Loucy (cell line): Measurements from ENCODE around the gene IL26.

Experiments used
- H2AFZ ChIP-seq: fragments of 200-600 bp; sonication (generic); 2 replicates; pipeline ENCODE4 v1.6.0; 2016; ENCODE audit warnings: antibody characterized with exemption, mild to moderate bottlenecking, low read length, moderate library complexity
- H3F3A ChIP-seq: fragments of 200-600 bp; 2 replicates; pipeline ENCODE4 v1.6.0; 2016; ENCODE audit warnings: antibody characterized with exemption, low read depth, mild to moderate bottlenecking
- H3K27me3 ChIP-seq: fragments of 200-600 bp; sonication (generic); 2 replicates; pipeline ENCODE4 v1.6.1; 2014; ENCODE audit warnings: low read length, mild to moderate bottlenecking; ENCODE audit not compliant: insufficient read depth, poor library complexity, severe bottlenecking
- H3K36me3 ChIP-seq: fragments of 200-600 bp; sonication (generic); 2 replicates; pipeline ENCODE4 v1.6.1; 2016; ENCODE audit warnings: low read length; ENCODE audit not compliant: insufficient read depth
- H3K4me1 ChIP-seq: fragments of 200-600 bp; sonication (generic); 2 replicates; pipeline ENCODE4 v1.5.1; 2014; ENCODE audit warnings: low read length, mild to moderate bottlenecking; ENCODE audit not compliant: insufficient read depth, poor library complexity, severe bottlenecking
- H3K4me2 ChIP-seq: fragments of 200-600 bp; sonication (generic); 2 replicates; pipeline ENCODE4 v1.6.0; 2014; ENCODE audit warnings: antibody characterized with exemption, low read length, low read depth, mild to moderate bottlenecking; ENCODE audit not compliant: poor library complexity, severe bottlenecking
- H3K4me3 ChIP-seq: fragments of 200-600 bp; sonication (generic); 2 replicates; pipeline ENCODE4 v1.5.1; 2014; ENCODE audit warnings: low read length, mild to moderate bottlenecking, mixed read lengths; ENCODE audit not compliant: poor library complexity, severe bottlenecking
- H3K79me2 ChIP-seq: fragments of 200-600 bp; sonication (generic); 2 replicates; pipeline ENCODE4 v1.6.1; 2014; ENCODE audit warnings: low read length; ENCODE audit not compliant: insufficient read depth
- H3K9ac ChIP-seq: fragments of 200-600 bp; sonication (generic); 2 replicates; pipeline ENCODE4 v1.6.0; 2014; ENCODE audit warnings: mild to moderate bottlenecking, low read depth, low read length, moderate library complexity; ENCODE audit not compliant: poor library complexity, severe bottlenecking
- H3K9me2 ChIP-seq: fragments of 200-600 bp; sonication (generic); replicated peaks from 2 replicates; pipeline ENCODE4 v1.6.1; 2016; ENCODE audit warnings: low read depth, low read length, mixed read lengths
- H3K9me3 ChIP-seq: fragments of 200-600 bp; sonication (generic); 2 replicates; pipeline ENCODE4 v1.6.1; 2014; ENCODE audit warnings: mild to moderate bottlenecking, antibody characterized with exemption, low read length, low read depth; ENCODE audit not compliant: insufficient read depth
- H4K20me1 ChIP-seq: fragments of 200-600 bp; sonication (generic); 2 replicates; pipeline ENCODE4 v1.6.0; 2014; ENCODE audit warnings: antibody characterized with exemption, low read length, mild to moderate bottlenecking; ENCODE audit not compliant: insufficient read depth, poor library complexity, severe bottlenecking
- CTCF ChIP-seq: fragments of 200-600 bp; sonication (generic); conservative IDR thresholded peaks from 2 replicates; pipeline ENCODE4 v1.5.1; 2014; ENCODE audit warnings: mild to moderate bottlenecking, antibody characterized with exemption, low read length
- EZH2phosphoT487 ChIP-seq: fragments of 200-600 bp; IDR thresholded peaks from 2 replicates; pipeline ENCODE4 v1.6.1; 2018; ENCODE audit warnings: antibody characterized with exemption, mild to moderate bottlenecking, moderate library complexity, borderline replicate concordance

IL26 gene

GRCh38 chr12:68263366-68263765 lies 37.8 kb upstream of the IL26 start:
- no peaks in the 10 kb centered on the region for H3F3A ChIP-seq
- H2AFZ ChIP-seq, result no peak overlapping the region
- no peaks in the 10 kb centered on the region for H3K79me2 ChIP-seq
- peaks cover 33% of the 10 kb centered on the region for H3K4me1 ChIP-seq
- no peak overlapping the region for H3K4me3 ChIP-seq
- no peaks in the 10 kb centered on the region for H3K27me3 ChIP-seq
- no peak overlapping the region for H3K9ac ChIP-seq
- no peaks in the 10 kb centered on the region for H4K20me1 ChIP-seq
- TF ChIP-seq CTCF (no peak), EZH2phosphoT487 (no peak)
- H3K4me2 ChIP-seq, result no peak overlapping the region
- H3K36me3 ChIP-seq, result no peaks in the 10 kb centered on the region
- H3K9me2 ChIP-seq, result no peaks in the 10 kb centered on the region
- no peaks in the 10 kb centered on the region for H3K9me3 ChIP-seq

- Histone ChIP-seq H3K4me2 (no peak overlapping the region), H2AFZ (no peak overlapping the region; the same call in 1 of the 2 replicates), H3K4me3 (no peak overlapping the region), H3K9me2 (no peaks in the 10 kb centered on the region), H3F3A (no peaks in the 10 kb centered on the region), H3K9ac (no peak overlapping the region), H4K20me1 (no peaks in the 10 kb centered on the region), H3K79me2 (no peaks in the 10 kb centered on the region), H3K36me3 (no peaks in the 10 kb centered on the region), H3K27me3 (no peaks in the 10 kb centered on the region), H3K4me1 (peaks cover 31% of the 10 kb centered on the region), H3K9me3 (no peaks in the 10 kb centered on the region)
- TF ChIP-seq EZH2phosphoT487 (no peak), CTCF (no peak)
These were observed 36.3 kb upstream of the IL26 start for GRCh38 chr12:68261896-68262295.

- no peaks in the 10 kb centered on the region for H3K9me2 ChIP-seq
- TF ChIP-seq CTCF (no peak), EZH2phosphoT487 (no peak)
- H3K4me1 ChIP-seq, result peaks cover 26% of the 10 kb centered on the region
- H3F3A ChIP-seq, result no peaks in the 10 kb centered on the region
- H2AFZ ChIP-seq, result no peak overlapping the region
- no peaks in the 10 kb centered on the region for H4K20me1 ChIP-seq
- no peaks in the 10 kb centered on the region for H3K27me3 ChIP-seq
- no peak overlapping the region for H3K4me3 ChIP-seq
- H3K79me2 ChIP-seq, result no peaks in the 10 kb centered on the region
- no peak overlapping the region for H3K4me2 ChIP-seq
- H3K36me3 ChIP-seq, result no peaks in the 10 kb centered on the region
- H3K9ac ChIP-seq, result no peak overlapping the region
- H3K9me3 ChIP-seq, result no peaks in the 10 kb centered on the region
These were observed 34.5 kb upstream of the IL26 start for GRCh38 chr12:68260153-68260552.
